Neural progenitor cell (in vitro differentiated cells): ENCODE measurements around the gene PCDHGA12. TPM values are rescaled to one million over a fixed set of nuclear protein-coding genes. Genes with fewer than 3 reads are reported as not detected.

Experiments used
- DNase-seq: peaks from one replicate; pipeline ENCODE4 v3.0.0-alpha.2; 2016; ENCODE audit warnings: low spot score
- H2AFZ ChIP-seq: fragments of 200-600 bp; sonication (generic); replicated peaks from 2 replicates; pipeline ENCODE4 v1.6.1; 2016; ENCODE audit warnings: antibody characterized with exemption
- H3F3A ChIP-seq: fragments of 200-600 bp; sonication (generic); 2 replicates; pipeline ENCODE4 v1.6.1; 2016; ENCODE audit warnings: antibody characterized with exemption, low read depth
- H3K27ac ChIP-seq: fragments of 200-600 bp; sonication (generic); 2 replicates; pipeline ENCODE4 v1.5.1; 2016; ENCODE audit warnings: mild to moderate bottlenecking
- H3K27me3 ChIP-seq: fragments of 200-600 bp; sonication (generic); 2 replicates; pipeline ENCODE4 v1.6.1; 2016; ENCODE audit warnings: mild to moderate bottlenecking, moderate library complexity
- H3K36me3 ChIP-seq: fragments of 200-600 bp; sonication (generic); 2 replicates; pipeline ENCODE4 v1.5.1; 2016
- H3K4me1 ChIP-seq: fragments of 200-600 bp; sonication (generic); 2 replicates; pipeline ENCODE4 v1.6.1; 2016; ENCODE audit warnings: mixed run types
- H3K4me2 ChIP-seq: fragments of 200-600 bp; sonication (generic); 2 replicates; pipeline ENCODE4 v1.6.1; 2016
- H3K4me3 ChIP-seq: fragments of 200-600 bp; sonication (generic); 2 replicates; pipeline ENCODE4 v1.5.1; 2016
- H3K79me2 ChIP-seq: fragments of 200-600 bp; sonication (generic); 2 replicates; pipeline ENCODE4 v1.6.1; 2016; ENCODE audit warnings: low read depth
- H3K9ac ChIP-seq: fragments of 200-600 bp; sonication (generic); 2 replicates; pipeline ENCODE4 v1.6.1; 2016
- H3K9me3 ChIP-seq: fragments of 200-600 bp; sonication (generic); 2 replicates; pipeline ENCODE4 v1.5.1; 2016; ENCODE audit warnings: low read depth
- H4K20me1 ChIP-seq: fragments of 200-600 bp; sonication (generic); 2 replicates; pipeline ENCODE4 v1.6.1; 2016; ENCODE audit warnings: low read depth
- H3K27ac Mint-ChIP-seq: 3 replicates; pipeline ENCODE4 v1.8.0; 2021; ENCODE audit warnings: mixed read lengths
- H3K27me3 Mint-ChIP-seq: 2 replicates; pipeline ENCODE4 v1.8.0; 2022; ENCODE audit warnings: low read depth, mild to moderate bottlenecking, inconsistent platforms, moderate library complexity, mixed read lengths; ENCODE audit not compliant: insufficient read depth
- H3K36me3 Mint-ChIP-seq: 3 replicates; pipeline ENCODE4 v1.8.0; 2021; ENCODE audit warnings: mixed read lengths
- H3K4me1 Mint-ChIP-seq: 3 replicates; pipeline ENCODE4 v1.8.0; 2021; ENCODE audit warnings: mixed read lengths
- H3K4me3 Mint-ChIP-seq: 3 replicates; pipeline ENCODE4 v1.8.0; 2021; ENCODE audit warnings: mild to moderate bottlenecking, moderate library complexity, mixed read lengths
- H3K9me3 Mint-ChIP-seq: 3 replicates; pipeline ENCODE4 v1.8.0; 2020; ENCODE audit warnings: mixed read lengths
- EZH2 ChIP-seq: fragments of 200-600 bp; sonication (generic); IDR thresholded peaks from 2 replicates; pipeline ENCODE4 v1.6.1; 2017; ENCODE audit warnings: antibody characterized with exemption, mild to moderate bottlenecking, moderate library complexity
- EZH2phosphoT487 ChIP-seq: fragments of 200-600 bp; sonication (generic); IDR thresholded peaks from 2 replicates; pipeline ENCODE4 v1.6.1; 2017; ENCODE audit warnings: antibody characterized with exemption
- total RNA-seq: library from RNA; depleted of rRNA; stranded (reverse); fragments of >200 nt; gene quantifications from 2 replicates; pipeline ENCODE4 v1.2.3, GENCODE V29; 2015; ENCODE audit warnings: low replicate concordance
- TF ChIP-seq, protein P1 (sequence below): fragments of 200-600 bp; sonication (generic); IDR thresholded peaks from 2 replicates; pipeline ENCODE4 v1.5.1; 2017; ENCODE audit warnings: antibody characterized with exemption, mild to moderate bottlenecking

The PCDHGA12 gene
- total RNA-seq = 0.79 and 2.2 TPM in 2 replicates

DNA sequence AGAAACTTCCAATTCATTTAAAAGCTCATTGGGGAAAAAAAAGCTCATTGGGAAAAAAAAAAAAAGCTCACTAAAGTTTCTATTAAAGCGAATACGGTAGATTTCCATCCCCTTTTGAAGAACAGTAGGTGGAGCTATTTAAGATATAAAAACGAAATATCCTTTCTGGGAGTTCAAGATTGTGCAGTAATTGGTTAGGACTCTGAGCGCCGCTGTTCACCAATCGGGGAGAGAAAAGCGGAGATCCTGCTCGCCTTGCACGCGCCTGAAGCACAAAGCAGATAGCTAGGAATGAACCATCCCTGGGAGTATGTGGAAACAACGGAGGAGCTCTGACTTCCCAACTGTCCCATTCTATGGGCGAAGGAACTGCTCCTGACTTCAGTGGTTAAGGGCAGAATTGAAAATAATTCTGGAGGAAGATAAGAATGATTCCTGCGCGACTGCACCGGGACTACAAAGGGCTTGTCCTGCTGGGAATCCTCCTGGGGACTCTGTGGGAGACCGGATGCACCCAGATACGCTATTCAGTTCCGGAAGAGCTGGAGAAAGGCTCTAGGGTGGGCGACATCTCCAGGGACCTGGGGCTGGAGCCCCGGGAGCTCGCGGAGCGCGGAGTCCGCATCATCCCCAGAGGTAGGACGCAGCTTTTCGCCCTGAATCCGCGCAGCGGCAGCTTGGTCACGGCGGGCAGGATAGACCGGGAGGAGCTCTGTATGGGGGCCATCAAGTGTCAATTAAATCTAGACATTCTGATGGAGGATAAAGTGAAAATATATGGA lies at the start of gene PCDHGA12:
PCDHGA12 (plus strand) TSS at position 176 of the 782 bp plus-strand sequence; CDS start at position 429, 253 bp downstream.
- Histone ChIP-seq H2AFZ (no peak within 1 kb of the TSS), H4K20me1 (no peaks in the 10 kb centered on the region), H3K36me3 (peaks cover 30% of the 10 kb centered on the region), H3K27ac (no peak within 1 kb of the TSS), H3K27me3 (no peaks in the 10 kb centered on the region), H3K79me2 (no peaks in the 10 kb centered on the region), H3F3A (peaks cover 17% of the 10 kb centered on the region), H3K4me1 (no peaks in the 10 kb centered on the region), H3K9me3 (peaks cover 40% of the 10 kb centered on the region), H3K4me2 (no peak within 1 kb of the TSS), H3K9ac (no peak within 1 kb of the TSS), H3K4me3 (no peak within 1 kb of the TSS)
- no peaks in the 10 kb centered on the region for H3K4me1 Mint-ChIP-seq
- H3K9me3 Mint-ChIP-seq = peaks cover 82% of the 10 kb centered on the region
- no peak within 1 kb of the TSS for H3K27ac Mint-ChIP-seq
- no peak within 1 kb of the TSS for H3K4me3 Mint-ChIP-seq
- H3K36me3 Mint-ChIP-seq = peaks cover 69% of the 10 kb centered on the region
- DNase-seq = no peak
- peaks cover 17% of the 10 kb centered on the region for H3K27me3 Mint-ChIP-seq
- TF ChIP-seq EZH2 (no peak), EZH2phosphoT487 (no peak)
- TF ChIP-seq, protein P1, sequence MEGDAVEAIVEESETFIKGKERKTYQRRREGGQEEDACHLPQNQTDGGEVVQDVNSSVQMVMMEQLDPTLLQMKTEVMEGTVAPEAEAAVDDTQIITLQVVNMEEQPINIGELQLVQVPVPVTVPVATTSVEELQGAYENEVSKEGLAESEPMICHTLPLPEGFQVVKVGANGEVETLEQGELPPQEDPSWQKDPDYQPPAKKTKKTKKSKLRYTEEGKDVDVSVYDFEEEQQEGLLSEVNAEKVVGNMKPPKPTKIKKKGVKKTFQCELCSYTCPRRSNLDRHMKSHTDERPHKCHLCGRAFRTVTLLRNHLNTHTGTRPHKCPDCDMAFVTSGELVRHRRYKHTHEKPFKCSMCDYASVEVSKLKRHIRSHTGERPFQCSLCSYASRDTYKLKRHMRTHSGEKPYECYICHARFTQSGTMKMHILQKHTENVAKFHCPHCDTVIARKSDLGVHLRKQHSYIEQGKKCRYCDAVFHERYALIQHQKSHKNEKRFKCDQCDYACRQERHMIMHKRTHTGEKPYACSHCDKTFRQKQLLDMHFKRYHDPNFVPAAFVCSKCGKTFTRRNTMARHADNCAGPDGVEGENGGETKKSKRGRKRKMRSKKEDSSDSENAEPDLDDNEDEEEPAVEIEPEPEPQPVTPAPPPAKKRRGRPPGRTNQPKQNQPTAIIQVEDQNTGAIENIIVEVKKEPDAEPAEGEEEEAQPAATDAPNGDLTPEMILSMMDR = no peak

DNA sequence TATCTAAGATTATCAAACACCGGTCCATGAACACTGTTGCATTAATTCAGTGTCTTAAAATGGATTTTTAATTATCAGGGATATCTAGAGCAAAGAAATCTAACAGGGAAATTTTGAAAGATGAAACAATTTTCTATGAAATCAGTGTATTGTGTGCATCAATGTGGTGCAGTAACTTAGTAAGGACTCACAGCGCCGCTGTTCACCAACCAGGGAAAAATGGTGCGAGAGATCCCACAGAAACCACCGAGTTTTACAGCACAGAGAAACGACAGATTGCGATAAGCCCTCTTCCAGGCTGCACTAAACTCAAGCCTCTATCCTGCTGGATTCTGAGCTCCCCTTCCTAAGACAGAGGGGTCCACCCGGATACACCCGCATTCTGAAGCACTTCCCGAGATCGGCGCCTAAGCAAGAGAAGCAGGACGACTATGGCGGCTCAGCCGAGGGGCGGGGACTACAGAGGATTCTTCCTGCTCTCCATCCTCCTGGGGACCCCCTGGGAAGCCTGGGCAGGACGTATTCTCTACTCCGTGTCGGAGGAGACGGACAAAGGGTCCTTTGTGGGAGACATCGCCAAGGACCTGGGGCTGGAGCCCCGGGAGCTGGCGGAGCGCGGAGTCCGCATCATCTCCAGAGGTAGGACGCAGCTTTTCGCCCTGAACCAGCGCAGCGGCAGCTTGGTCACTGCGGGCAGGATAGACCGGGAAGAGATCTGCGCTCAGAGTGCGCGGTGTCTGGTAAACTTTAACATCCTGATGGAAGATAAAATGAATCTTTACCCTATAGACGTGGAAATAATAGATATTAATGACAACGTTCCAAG lies 47.6 kb upstream of the PCDHGA12 start, which contains the start of gene PCDHGA7:
PCDHGA7 (plus strand) TSS at position 274 of the 826 bp plus-strand sequence; CDS start at position 432, 158 bp downstream.
- no peak for DNase-seq
- H3K36me3 Mint-ChIP-seq = no peaks in the 10 kb centered on the region

DNA sequence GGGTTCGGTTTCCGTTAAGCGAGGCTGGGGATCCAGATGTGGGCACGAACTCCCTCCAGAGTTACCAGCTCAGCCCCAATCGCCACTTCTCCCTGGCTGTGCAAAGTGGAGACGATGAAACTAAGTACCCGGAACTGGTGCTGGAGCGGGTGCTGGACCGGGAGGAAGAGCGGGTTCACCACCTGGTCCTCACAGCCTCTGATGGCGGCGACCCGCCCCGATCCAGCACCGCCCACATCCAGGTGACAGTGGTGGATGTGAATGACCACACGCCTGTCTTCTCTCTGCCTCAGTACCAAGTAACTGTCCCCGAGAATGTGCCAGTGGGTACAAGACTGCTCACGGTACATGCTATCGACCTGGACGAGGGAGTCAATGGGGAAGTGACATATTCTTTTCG lies 47.0 kb upstream of the PCDHGA12 start:
- TF ChIP-seq EZH2phosphoT487 (no peak), EZH2 (no peak)
- TF ChIP-seq, protein P1 = no peak
- Mint-ChIP-seq H3K27me3 (peaks cover 4% of the 10 kb centered on the region), H3K27ac (no peak overlapping the region), H3K4me1 (no peaks in the 10 kb centered on the region), H3K4me3 (no peak overlapping the region), H3K36me3 (peaks cover under 1% of the 10 kb centered on the region), H3K9me3 (peaks cover 56% of the 10 kb centered on the region)
- Histone ChIP-seq H3K79me2 (no peaks in the 10 kb centered on the region), H3K4me3 (no peak overlapping the region), H3K4me2 (no peak overlapping the region), H3F3A (no peaks in the 10 kb centered on the region), H3K36me3 (no peaks in the 10 kb centered on the region), H3K27me3 (no peaks in the 10 kb centered on the region), H3K9ac (no peak overlapping the region), H3K4me1 (no peaks in the 10 kb centered on the region), H2AFZ (no peak overlapping the region), H4K20me1 (no peaks in the 10 kb centered on the region), H3K27ac (no peak overlapping the region), H3K9me3 (peaks cover 3% of the 10 kb centered on the region)
- DNase-seq = no peak

More for the DNA sequence above, 47.6 kb upstream of the PCDHGA12 start, which contains the start of gene PCDHGA7:
- H2AFZ ChIP-seq = no peak within 1 kb of the TSS
- H3K27me3 Mint-ChIP-seq = peaks cover 5% of the 10 kb centered on the region
- no peak within 1 kb of the TSS for H3K27ac Mint-ChIP-seq
- no peaks in the 10 kb centered on the region for H3K27me3 ChIP-seq
- peaks cover 3% of the 10 kb centered on the region for H3K9me3 ChIP-seq
- H4K20me1 ChIP-seq = no peaks in the 10 kb centered on the region
- TF ChIP-seq EZH2phosphoT487 (no peak), EZH2 (no peak)
- TF ChIP-seq, protein P1 = no peak
- no peak within 1 kb of the TSS for H3K4me3 ChIP-seq
- H3K4me1 ChIP-seq = no peaks in the 10 kb centered on the region
- H3K36me3 ChIP-seq = no peaks in the 10 kb centered on the region
- peaks cover 53% of the 10 kb centered on the region for H3K9me3 Mint-ChIP-seq
- no peaks in the 10 kb centered on the region for H3K4me1 Mint-ChIP-seq
- H3K4me3 Mint-ChIP-seq = no peak within 1 kb of the TSS
- no peak within 1 kb of the TSS for H3K9ac ChIP-seq
- no peaks in the 10 kb centered on the region for H3K79me2 ChIP-seq
- H3K4me2 ChIP-seq = no peak within 1 kb of the TSS
- H3K27ac ChIP-seq = no peak within 1 kb of the TSS
- no peaks in the 10 kb centered on the region for H3F3A ChIP-seq
